WTC11 (cell line): Measurements from ENCODE around the gene ITCH.
"Not testable (repeated sequence)": the region's sequence is repeated elsewhere in the genome, so short reads cannot be mapped to it uniquely, and the experiment has no call there.

Source experiments
- CBFB ChIP-seq: sonication (generic); formaldehyde crosslinking; IDR thresholded peaks from 2 replicates; pipeline ENCODE4 v1.8.1; 2022; ENCODE audit warnings: mild to moderate bottlenecking, low read depth, missing genetic modification reagents
- SMAD4 ChIP-seq: sonication (generic); formaldehyde crosslinking; IDR thresholded peaks from 2 replicates; pipeline ENCODE4 v1.8.0; 2022; ENCODE audit warnings: mild to moderate bottlenecking, missing genetic modification reagents
- TF ChIP-seq, protein P1 (sequence below): sonication (generic); formaldehyde crosslinking; IDR thresholded peaks from 2 replicates; pipeline ENCODE4 v1.8.1; 2022; ENCODE audit warnings: mild to moderate bottlenecking, missing genetic modification reagents, moderate library complexity, borderline replicate concordance
- TF ChIP-seq, protein P2 (sequence below): fragments of 200-600 bp; IDR thresholded peaks from 2 replicates; pipeline ENCODE4 v1.8.0; 2022; ENCODE audit warnings: antibody characterized with exemption
- TF ChIP-seq, protein P3 (sequence below): sonication (generic); formaldehyde crosslinking; IDR thresholded peaks from 2 replicates; pipeline ENCODE4 v1.8.0; 2023; ENCODE audit warnings: missing genetic modification reagents

DNA sequence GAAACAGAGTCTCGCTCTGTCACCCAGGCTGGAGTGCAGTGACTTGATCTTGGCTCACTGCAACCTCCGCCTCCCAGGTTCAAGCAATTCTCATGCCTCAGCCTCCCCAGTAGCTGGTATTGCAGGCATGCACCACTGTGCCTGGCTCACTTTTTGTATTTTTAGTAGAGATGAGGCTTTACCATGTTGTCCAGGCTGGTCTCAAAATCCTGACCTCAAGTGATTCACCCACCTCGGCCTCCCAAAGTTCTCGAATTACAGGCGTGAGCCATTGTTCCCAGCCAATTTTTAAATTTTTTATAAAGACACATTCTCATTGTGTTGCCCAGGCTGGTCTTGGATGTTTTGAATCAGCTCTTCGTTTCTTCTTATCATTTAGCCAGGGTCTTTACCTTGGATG is 37.7 kb downstream of the ITCH start:
- TF ChIP-seq SMAD4; CBFB (CRISPR knock-in tag): not testable (repeated sequence)
- TF ChIP-seq, protein P1, sequence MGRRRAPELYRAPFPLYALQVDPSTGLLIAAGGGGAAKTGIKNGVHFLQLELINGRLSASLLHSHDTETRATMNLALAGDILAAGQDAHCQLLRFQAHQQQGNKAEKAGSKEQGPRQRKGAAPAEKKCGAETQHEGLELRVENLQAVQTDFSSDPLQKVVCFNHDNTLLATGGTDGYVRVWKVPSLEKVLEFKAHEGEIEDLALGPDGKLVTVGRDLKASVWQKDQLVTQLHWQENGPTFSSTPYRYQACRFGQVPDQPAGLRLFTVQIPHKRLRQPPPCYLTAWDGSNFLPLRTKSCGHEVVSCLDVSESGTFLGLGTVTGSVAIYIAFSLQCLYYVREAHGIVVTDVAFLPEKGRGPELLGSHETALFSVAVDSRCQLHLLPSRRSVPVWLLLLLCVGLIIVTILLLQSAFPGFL (CRISPR knock-in tag): not testable (repeated sequence)
- TF ChIP-seq, protein P2, sequence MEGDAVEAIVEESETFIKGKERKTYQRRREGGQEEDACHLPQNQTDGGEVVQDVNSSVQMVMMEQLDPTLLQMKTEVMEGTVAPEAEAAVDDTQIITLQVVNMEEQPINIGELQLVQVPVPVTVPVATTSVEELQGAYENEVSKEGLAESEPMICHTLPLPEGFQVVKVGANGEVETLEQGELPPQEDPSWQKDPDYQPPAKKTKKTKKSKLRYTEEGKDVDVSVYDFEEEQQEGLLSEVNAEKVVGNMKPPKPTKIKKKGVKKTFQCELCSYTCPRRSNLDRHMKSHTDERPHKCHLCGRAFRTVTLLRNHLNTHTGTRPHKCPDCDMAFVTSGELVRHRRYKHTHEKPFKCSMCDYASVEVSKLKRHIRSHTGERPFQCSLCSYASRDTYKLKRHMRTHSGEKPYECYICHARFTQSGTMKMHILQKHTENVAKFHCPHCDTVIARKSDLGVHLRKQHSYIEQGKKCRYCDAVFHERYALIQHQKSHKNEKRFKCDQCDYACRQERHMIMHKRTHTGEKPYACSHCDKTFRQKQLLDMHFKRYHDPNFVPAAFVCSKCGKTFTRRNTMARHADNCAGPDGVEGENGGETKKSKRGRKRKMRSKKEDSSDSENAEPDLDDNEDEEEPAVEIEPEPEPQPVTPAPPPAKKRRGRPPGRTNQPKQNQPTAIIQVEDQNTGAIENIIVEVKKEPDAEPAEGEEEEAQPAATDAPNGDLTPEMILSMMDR: not testable (repeated sequence)
- TF ChIP-seq, protein P3, sequence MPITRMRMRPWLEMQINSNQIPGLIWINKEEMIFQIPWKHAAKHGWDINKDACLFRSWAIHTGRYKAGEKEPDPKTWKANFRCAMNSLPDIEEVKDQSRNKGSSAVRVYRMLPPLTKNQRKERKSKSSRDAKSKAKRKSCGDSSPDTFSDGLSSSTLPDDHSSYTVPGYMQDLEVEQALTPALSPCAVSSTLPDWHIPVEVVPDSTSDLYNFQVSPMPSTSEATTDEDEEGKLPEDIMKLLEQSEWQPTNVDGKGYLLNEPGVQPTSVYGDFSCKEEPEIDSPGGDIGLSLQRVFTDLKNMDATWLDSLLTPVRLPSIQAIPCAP (CRISPR knock-in tag): not testable (repeated sequence)
